ENCODE results near the gene KSR1. TPM values are rescaled to one million over a fixed set of nuclear protein-coding genes. Genes with fewer than 3 reads are reported as not detected.
"Not testable (repeated sequence)": the region's sequence is repeated elsewhere in the genome, so short reads cannot be mapped to it uniquely, and the experiment has no call there.

KSR1 gene
- total and polyA plus RNA-seq, 2 of the 8 experiments (the other 6 are each of a cell fraction or from before 2014, with no cell fraction given), result 14.1 to 34.7 TPM

GRCh38 chr17:27501338-27501737 lies 45.1 kb downstream of the KSR1 start:
- not testable (repeated sequence) for H4K5ac ChIP-seq (ENCODE audit: insufficient read length, low read depth, low read length); H3K14ac ChIP-seq (ENCODE audit: insufficient read length); FAIRE-seq; H3K56ac ChIP-seq (replicated peaks; ENCODE audit: insufficient read length, low read depth, low read length); H4K91ac ChIP-seq (replicated peaks; ENCODE audit: insufficient read length, low read length); H2BK120ac ChIP-seq (replicated peaks; ENCODE audit: low read depth, low read length); DNase-seq (ENCODE audit: low read depth in 1 of 2, low spot score in 2 of 2); H2AK5ac ChIP-seq (ENCODE audit: low read depth, low read length); H3K18ac ChIP-seq (ENCODE audit: extremely low read depth, low read length); H3K23ac ChIP-seq (ENCODE audit: insufficient read length); H2BK15ac ChIP-seq (ENCODE audit: low read length); H2BK5ac ChIP-seq (ENCODE audit: low read depth, low read length); H3K23me2 ChIP-seq (ENCODE audit: low read depth, low read length); H2AFZ ChIP-seq (ENCODE audit: low read length); H4K8ac ChIP-seq (ENCODE audit: extremely low read depth, insufficient read depth, low read length); H3K27ac ChIP-seq (ENCODE audit: low read depth, low read length); H3K27me3 ChIP-seq (replicated peaks in 1 of 4; ENCODE audit: control insufficient read depth in 3 of 4, extremely low read depth in 1 of 4, insufficient read depth in 3 of 4, low read length in 3 of 4); H2BK20ac ChIP-seq (ENCODE audit: low read length); H3K4ac ChIP-seq (replicated peaks; ENCODE audit: insufficient read length, low read depth, low read length); H3K4me2 ChIP-seq (ENCODE audit: insufficient read depth in 1 of 2, low read depth in 2 of 2, low read length in 2 of 2); H4K20me1 ChIP-seq (replicated peaks in 1 of 2; ENCODE audit: control insufficient read depth in 1 of 2, insufficient read depth in 2 of 2, low read length in 2 of 2); H3K4me3 ChIP-seq (ENCODE audit: extremely low read depth in 1 of 4, insufficient read depth in 2 of 4, low read depth in 3 of 4, low read length in 4 of 4); H2BK12ac ChIP-seq (ENCODE audit: low read depth, low read length); H3K36me3 ChIP-seq (ENCODE audit: control insufficient read depth in 2 of 4, insufficient read depth in 4 of 4, low read length in 3 of 4); H3K9ac ChIP-seq (replicated peaks in 1 of 4; ENCODE audit: extremely low read depth in 1 of 4, low read depth in 3 of 4, low read length in 3 of 4)
- 87% methylated on average over 3 of the region's 3 CpGs; no CpG with 5 or more reads in 1 of the 2 experiments for WGBS, 2 experiments (ENCODE audit: extremely low coverage in 1 of 2, insufficient coverage in 1 of 2, insufficient read length in 1 of 2, insufficient replicate concordance in 2 of 2, low coverage in 1 of 2, low lambda C conversion rate in 2 of 2, missing lambda C conversion rate in 1 of 2)
- ChIA-PET POLR2A (ENCODE audit: partially characterized antibody) (interaction anchor here (0.6 kb wide), 1 partner anchor 24 kb away, joined by 3 read pairs; no protein-coding TSS in a partner anchor), CTCF (ENCODE audit: partially characterized antibody) (interaction anchor here (1.1 to 1.4 kb wide), 2 partner anchors 13 to 98 kb away, joined by 3 to 5 read pairs; no protein-coding TSS in a partner anchor)
- Histone ChIP-seq H3K4me1 (replicated peaks in 1 of 4; ENCODE audit: control insufficient read depth in 3 of 4, insufficient read depth in 4 of 4, low read length in 3 of 4) (peaks cover 11 to 29% (median 21%) of the 10 kb centered on the region in 4 experiments; a peak in 6 of 7 replicates), H3K79me1 (ENCODE audit: low read depth, low read length) (peaks cover 18% of the 10 kb centered on the region; the same call in 1 of the 2 replicates), H3K9me3 (ENCODE audit: insufficient read depth in 2 of 2, low read depth in 1 of 2, low read length in 1 of 2) (peaks cover 21 to 24% of the 10 kb centered on the region in 2 experiments), H3K79me2 (ENCODE audit: control insufficient read depth in 1 of 2, insufficient read depth in 2 of 2, low read length in 2 of 2) (peaks cover 4 to 85% of the 10 kb centered on the region in 2 experiments; a peak in 2 of 4 replicates)

Data from H1 (cell line).